Measurements from ENCODE around the gene SRGAP2.
"Not testable (repeated sequence)": the region's sequence is repeated elsewhere in the genome, so short reads cannot be mapped to it uniquely, and the experiment has no call there.

SRGAP2 gene

GRCh38 chr1:206175459-206176113, 27.8 kb upstream of the SRGAP2 start:
- not testable (repeated sequence) for H2BK15ac ChIP-seq (replicated peaks; ENCODE audit: low read depth); H3K9ac ChIP-seq (ENCODE audit: low read length); H2BK5ac ChIP-seq (ENCODE audit: low read length); H3K79me1 ChIP-seq (ENCODE audit: low read length); H2AK5ac ChIP-seq (ENCODE audit: low read length); H3K36me3 ChIP-seq (ENCODE audit: control insufficient read depth, insufficient read depth, low read length); H2BK120ac ChIP-seq (ENCODE audit: low read depth, low read length); H3K4me3 ChIP-seq (ENCODE audit: low read length); H3K79me2 ChIP-seq (ENCODE audit: control insufficient read depth, insufficient read depth, low read length); H3K23ac ChIP-seq (ENCODE audit: low read length); H3K27me3 ChIP-seq (ENCODE audit: insufficient read depth, low read length, poor library complexity); H4K8ac ChIP-seq (ENCODE audit: low read depth, low read length); H3K18ac ChIP-seq (ENCODE audit: low read length); H3K56ac ChIP-seq (ENCODE audit: low read length); H3K27ac ChIP-seq (ENCODE audit: low read depth, low read length); H3K4me2 ChIP-seq (ENCODE audit: low read length); H4K5ac ChIP-seq (ENCODE audit: low read length); H3K4me1 ChIP-seq (ENCODE audit: control insufficient read depth, low read depth, low read length); H3K4ac ChIP-seq (ENCODE audit: low read depth, low read length)
- DNase-seq: peak; percentile 22
- no CpG with 5 or more reads among the region's 4 CpGs for WGBS (ENCODE audit: extremely low coverage, insufficient coverage, low lambda C conversion rate)

DNA sequence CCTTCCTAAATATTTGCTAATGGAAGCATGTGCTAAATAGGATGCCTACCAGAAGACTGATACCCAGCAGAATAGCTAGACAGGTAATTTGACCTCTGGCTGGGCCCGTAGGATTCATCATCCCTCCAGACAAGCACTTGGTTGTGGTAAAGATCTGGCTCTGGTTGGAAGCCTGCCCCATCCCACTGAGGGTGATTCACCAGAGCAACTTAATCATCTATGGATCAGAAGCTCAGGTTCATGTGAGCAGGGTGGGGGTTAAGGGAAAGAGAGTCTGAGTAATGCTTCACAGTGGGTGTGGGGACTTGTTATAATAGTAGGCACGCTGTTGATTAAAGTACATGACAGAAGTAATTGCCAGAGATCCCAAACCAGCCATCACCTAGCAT, 27.2 kb upstream of the SRGAP2 start:
- DNase-seq; H3K9ac ChIP-seq (ENCODE audit: low read length); H3K56ac ChIP-seq (ENCODE audit: low read length); H3K79me2 ChIP-seq (ENCODE audit: control insufficient read depth, insufficient read depth, low read length); H3K27me3 ChIP-seq (ENCODE audit: insufficient read depth, low read length, poor library complexity); H2BK15ac ChIP-seq (replicated peaks; ENCODE audit: low read depth); H3K18ac ChIP-seq (ENCODE audit: low read length); H2BK120ac ChIP-seq (ENCODE audit: low read depth, low read length); H3K23ac ChIP-seq (ENCODE audit: low read length); H3K4me1 ChIP-seq (ENCODE audit: control insufficient read depth, low read depth, low read length); H3K4me2 ChIP-seq (ENCODE audit: low read length); H2BK5ac ChIP-seq (ENCODE audit: low read length); H2AK5ac ChIP-seq (ENCODE audit: low read length); H3K4me3 ChIP-seq (ENCODE audit: low read length); H3K79me1 ChIP-seq (ENCODE audit: low read length); H3K36me3 ChIP-seq (ENCODE audit: control insufficient read depth, insufficient read depth, low read length); H3K4ac ChIP-seq (ENCODE audit: low read depth, low read length); H3K27ac ChIP-seq (ENCODE audit: low read depth, low read length); H4K5ac ChIP-seq (ENCODE audit: low read length); H4K8ac ChIP-seq (ENCODE audit: low read depth, low read length): not testable (repeated sequence)
- whole genome bisulfite sequencing (ENCODE audit: extremely low coverage, insufficient coverage, low lambda C conversion rate): no CpG with 5 or more reads among the region's 2 CpGs

- not testable (repeated sequence) for H3K4me3 ChIP-seq (ENCODE audit: low read length); H4K8ac ChIP-seq (ENCODE audit: low read depth, low read length); H3K79me1 ChIP-seq (ENCODE audit: low read length); H2BK120ac ChIP-seq (ENCODE audit: low read depth, low read length); H3K4me1 ChIP-seq (ENCODE audit: control insufficient read depth, low read depth, low read length); H2BK5ac ChIP-seq (ENCODE audit: low read length); H3K56ac ChIP-seq (ENCODE audit: low read length); H3K4me2 ChIP-seq (ENCODE audit: low read length); H3K18ac ChIP-seq (ENCODE audit: low read length); H2BK15ac ChIP-seq (replicated peaks; ENCODE audit: low read depth); H3K4ac ChIP-seq (ENCODE audit: low read depth, low read length); H3K36me3 ChIP-seq (ENCODE audit: control insufficient read depth, insufficient read depth, low read length); H3K23ac ChIP-seq (ENCODE audit: low read length); H4K5ac ChIP-seq (ENCODE audit: low read length); H3K27me3 ChIP-seq (ENCODE audit: insufficient read depth, low read length, poor library complexity); H3K79me2 ChIP-seq (ENCODE audit: control insufficient read depth, insufficient read depth, low read length); H3K9ac ChIP-seq (ENCODE audit: low read length); H3K27ac ChIP-seq (ENCODE audit: low read depth, low read length); H2AK5ac ChIP-seq (ENCODE audit: low read length)
- no CpG with 5 or more reads among the region's 9 CpGs for WGBS (ENCODE audit: extremely low coverage, insufficient coverage, low lambda C conversion rate)
- peak; percentile 4 for DNase-seq
Observed at GRCh38 chr1:206178061-206178989, 25.0 kb upstream of the SRGAP2 start.

DNA sequence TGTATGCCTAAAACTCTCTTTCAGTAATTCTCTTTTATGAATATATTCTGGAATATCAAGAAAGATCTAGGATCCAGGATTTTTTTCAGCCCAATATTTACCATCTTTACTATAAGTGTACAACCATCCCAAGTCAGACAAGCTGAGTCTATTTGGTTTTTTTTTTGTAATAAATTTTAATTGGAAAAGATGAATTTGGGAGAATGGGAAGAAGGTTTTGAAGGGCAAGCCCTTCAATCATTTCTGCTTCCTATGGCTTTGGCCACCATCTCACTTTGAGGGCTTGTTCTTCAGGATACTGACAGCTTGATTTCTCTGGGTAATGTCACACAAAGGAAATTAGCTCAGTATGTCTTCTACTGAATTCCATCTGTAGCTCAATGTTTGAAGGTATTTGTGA, 23.7 kb upstream of the SRGAP2 start:
- H3K27ac ChIP-seq (ENCODE audit: low read depth, low read length); H3K56ac ChIP-seq (ENCODE audit: low read length); H3K27me3 ChIP-seq (ENCODE audit: insufficient read depth, low read length, poor library complexity); H3K4me2 ChIP-seq (ENCODE audit: low read length); H3K18ac ChIP-seq (ENCODE audit: low read length); H3K79me1 ChIP-seq (ENCODE audit: low read length); H3K4me1 ChIP-seq (ENCODE audit: control insufficient read depth, low read depth, low read length); H3K9ac ChIP-seq (ENCODE audit: low read length); DNase-seq; H3K4me3 ChIP-seq (ENCODE audit: low read length); H3K23ac ChIP-seq (ENCODE audit: low read length); H4K8ac ChIP-seq (ENCODE audit: low read depth, low read length); H2AK5ac ChIP-seq (ENCODE audit: low read length); H2BK5ac ChIP-seq (ENCODE audit: low read length); H3K79me2 ChIP-seq (ENCODE audit: control insufficient read depth, insufficient read depth, low read length); H2BK120ac ChIP-seq (ENCODE audit: low read depth, low read length); H4K5ac ChIP-seq (ENCODE audit: low read length); H3K4ac ChIP-seq (ENCODE audit: low read depth, low read length); H3K36me3 ChIP-seq (ENCODE audit: control insufficient read depth, insufficient read depth, low read length); H2BK15ac ChIP-seq (replicated peaks; ENCODE audit: low read depth): not testable (repeated sequence)

DNA sequence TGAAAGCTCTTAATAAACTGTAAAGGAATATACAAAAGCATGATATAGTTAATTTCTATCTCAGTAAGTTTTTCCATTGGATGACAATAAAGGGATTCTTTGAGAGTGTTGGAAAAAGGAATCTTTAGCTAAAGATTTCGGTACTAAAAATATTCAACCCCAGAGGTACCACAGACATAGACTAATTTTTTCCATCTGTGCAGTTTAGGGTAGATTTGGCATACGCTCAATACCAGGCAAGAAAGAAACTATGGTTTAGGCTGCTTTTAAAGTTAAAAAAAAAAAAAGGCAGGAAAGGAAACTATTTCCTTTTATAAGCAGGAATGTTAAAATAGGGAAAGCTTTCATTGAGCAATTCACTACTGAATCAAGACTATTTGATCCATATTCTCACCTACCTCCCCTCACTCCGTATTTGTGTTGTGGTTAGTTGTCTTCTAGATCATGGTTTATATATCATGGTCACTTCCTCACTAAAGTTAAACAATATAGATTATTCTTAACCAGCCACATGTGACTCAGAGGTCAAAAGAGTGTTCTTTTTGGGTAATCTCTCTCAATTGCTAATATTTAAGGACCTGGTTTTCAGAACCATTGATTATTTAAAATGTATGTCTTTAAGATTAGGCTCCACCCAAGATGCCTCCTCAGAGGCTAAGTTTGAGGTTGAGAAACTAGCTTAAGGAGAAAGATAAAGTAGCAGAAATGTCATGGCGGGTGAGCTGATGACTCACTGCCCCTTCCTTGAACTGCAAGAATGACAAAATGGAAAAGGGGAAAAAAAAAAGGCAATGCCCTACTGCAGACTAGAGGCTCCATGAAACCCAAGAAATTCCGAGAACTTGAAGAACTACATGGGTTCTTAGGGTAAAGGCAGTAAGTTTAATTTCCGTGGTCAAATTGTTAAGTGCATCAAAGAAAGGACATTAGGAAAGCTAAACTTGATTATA, 20.7 kb upstream of the SRGAP2 start:
- H3K56ac ChIP-seq (ENCODE audit: low read length); H3K36me3 ChIP-seq (ENCODE audit: control insufficient read depth, insufficient read depth, low read length); H3K18ac ChIP-seq (ENCODE audit: low read length); H3K79me2 ChIP-seq (ENCODE audit: control insufficient read depth, insufficient read depth, low read length); H3K4ac ChIP-seq (ENCODE audit: low read depth, low read length); H2AK5ac ChIP-seq (ENCODE audit: low read length); H2BK15ac ChIP-seq (replicated peaks; ENCODE audit: low read depth); H3K23ac ChIP-seq (ENCODE audit: low read length); H3K27me3 ChIP-seq (ENCODE audit: insufficient read depth, low read length, poor library complexity); H2BK120ac ChIP-seq (ENCODE audit: low read depth, low read length); H3K4me3 ChIP-seq (ENCODE audit: low read length); H3K4me2 ChIP-seq (ENCODE audit: low read length); H4K5ac ChIP-seq (ENCODE audit: low read length); H4K8ac ChIP-seq (ENCODE audit: low read depth, low read length); DNase-seq; H3K79me1 ChIP-seq (ENCODE audit: low read length); H3K27ac ChIP-seq (ENCODE audit: low read depth, low read length); H3K9ac ChIP-seq (ENCODE audit: low read length); H3K4me1 ChIP-seq (ENCODE audit: control insufficient read depth, low read depth, low read length); H2BK5ac ChIP-seq (ENCODE audit: low read length): not testable (repeated sequence)
- WGBS (ENCODE audit: extremely low coverage, insufficient coverage, low lambda C conversion rate): no CpG with 5 or more reads among the region's 6 CpGs

Data from mesendoderm (in vitro differentiated cells).